CD8-positive, alpha-beta memory T cell (primary cell): ENCODE data around the gene TCF4. TPM values are rescaled to one million over a fixed set of nuclear protein-coding genes. Genes with fewer than 3 reads are reported as not detected.

ENCODE experiments used
- CTCF ChIA-PET: fragments of 350-600 bp; sonication (Branson Sonifier 250); formaldehyde crosslinking; loops from one replicate; lab custom pipeline; 2021; ENCODE audit warnings: antibody characterized with exemption; lab: Charles Lee
- POLR2A ChIA-PET: fragments of 350-600 bp; sonication (Branson Sonifier 250); formaldehyde crosslinking; loops from one replicate; lab custom pipeline; 2021; ENCODE audit warnings: antibody characterized with exemption; lab: Charles Lee
- DNase-seq, 5 donors: peaks; one replicate each; pipeline versions ENCODE4 v3.0.0 to v3.0.0-alpha.2; 2020 to 2022; ENCODE audit warnings: mixed read lengths in 1 of 5
- H3K27ac ChIP-seq: one replicate; pipeline ENCODE4 v1.7.0; 2013; ENCODE audit warnings: low read depth, mild to moderate bottlenecking, low read length, moderate library complexity
- H3K27me3 ChIP-seq: 2 replicates; pipeline ENCODE4 v1.7.0; 2013; ENCODE audit warnings: low read length, mild to moderate bottlenecking; ENCODE audit not compliant: insufficient read depth, poor library complexity, severe bottlenecking
- H3K36me3 ChIP-seq: 2 replicates; pipeline ENCODE4 v1.7.0; 2013; ENCODE audit warnings: mild to moderate bottlenecking, low read length, moderate library complexity; ENCODE audit not compliant: insufficient read depth
- H3K4me1 ChIP-seq: 2 replicates; pipeline ENCODE4 v1.7.0; 2013; ENCODE audit warnings: mild to moderate bottlenecking, low read length, moderate library complexity; ENCODE audit not compliant: insufficient read depth
- H3K4me3 ChIP-seq: 2 replicates; pipeline ENCODE4 v1.7.0; 2013; ENCODE audit warnings: mild to moderate bottlenecking, low read length
- H3K9me3 ChIP-seq: 2 replicates; pipeline ENCODE4 v1.7.0; 2013; ENCODE audit warnings: mild to moderate bottlenecking, low read length
- H3K27ac Mint-ChIP-seq, 8 donors: one replicate each; pipeline ENCODE4 v1.8.0; 2020 to 2021; ENCODE audit warnings: mixed read lengths in 8 of 8, mild to moderate bottlenecking in 6 of 8, inconsistent platforms in 3 of 8, moderate library complexity in 3 of 8
- H3K27me3 Mint-ChIP-seq, 2 donors: one replicate each; pipeline ENCODE4 v1.8.0; 2020 to 2021; ENCODE audit warnings: mixed read lengths in 2 of 2, mild to moderate bottlenecking in 1 of 2, moderate library complexity in 1 of 2
- H3K36me3 Mint-ChIP-seq, 3 donors: one replicate each; pipeline ENCODE4 v1.8.0; 2020 to 2021; ENCODE audit warnings: mixed read lengths in 3 of 3, inconsistent platforms in 1 of 3, mild to moderate bottlenecking in 1 of 3
- H3K4me1 Mint-ChIP-seq, 3 donors: one replicate each; pipeline ENCODE4 v1.8.0; 2020 to 2021; ENCODE audit warnings: mixed read lengths in 3 of 3, inconsistent platforms in 1 of 3, mild to moderate bottlenecking in 1 of 3
- H3K4me3 Mint-ChIP-seq, 7 donors: one replicate each; pipeline ENCODE4 v1.8.0; 2020 to 2021; ENCODE audit warnings: mixed read lengths in 7 of 7, mild to moderate bottlenecking in 6 of 7, moderate library complexity in 4 of 7, inconsistent platforms in 2 of 7
- H3K9me3 Mint-ChIP-seq, 5 donors: one replicate each; pipeline ENCODE4 v1.8.0; 2020 to 2022; ENCODE audit warnings: mixed read lengths in 5 of 5, mild to moderate bottlenecking in 3 of 5, moderate library complexity in 2 of 5, inconsistent platforms in 1 of 5
- polyA plus RNA-seq: library from polyadenylated mRNA; unstranded; fragments of 300-500 nt; fragmentation: Illumina TruSeq; gene quantifications from one replicate; pipeline ENCODE4 v1.2.3, GENCODE V29; 2021
- total RNA-seq, 2 experiments: library from RNA; stranded (reverse); gene quantifications; one replicate each; pipeline ENCODE4 v1.2.3, GENCODE V29; 2021

The TCF4 gene
- total and polyA plus RNA-seq, 3 experiments from 2014 or later: 0.18 to 0.62 (median 0.47) TPM

GRCh38 chr18:55517055-55517454 lies 70.9 kb downstream of the TCF4 start:
- CTCF ChIA-PET: no interaction called here
- no peaks in the 10 kb centered on the region for H3K4me1 ChIP-seq
- no peak overlapping the region for H3K27ac ChIP-seq
- no peaks in the 10 kb centered on the region for H3K36me3 ChIP-seq
- H3K4me3 Mint-ChIP-seq: no peak overlapping the region
- H3K4me3 ChIP-seq: no peak overlapping the region
- no peak for DNase-seq
- H3K9me3 ChIP-seq: no peaks in the 10 kb centered on the region
- H3K27ac Mint-ChIP-seq: no peak overlapping the region
- no peaks in the 10 kb centered on the region for H3K36me3 Mint-ChIP-seq
- H3K9me3 Mint-ChIP-seq: peaks cover 0 to 4% (median 0%) of the 10 kb centered on the region in 5 donors
- POLR2A ChIA-PET: no interaction called here
- no peaks in the 10 kb centered on the region for H3K27me3 Mint-ChIP-seq
- no peaks in the 10 kb centered on the region for H3K4me1 Mint-ChIP-seq
- no peaks in the 10 kb centered on the region for H3K27me3 ChIP-seq

GRCh38 chr18:55515941-55516710 lies 71.9 kb downstream of the TCF4 start:
- peaks cover 0 to 2% (median 0%) of the 10 kb centered on the region in 5 donors for H3K9me3 Mint-ChIP-seq
- H3K36me3 Mint-ChIP-seq: no peaks in the 10 kb centered on the region
- H3K4me1 ChIP-seq: no peaks in the 10 kb centered on the region
- no peak overlapping the region for H3K27ac ChIP-seq
- no peak overlapping the region for H3K27ac Mint-ChIP-seq
- no peak overlapping the region for H3K4me3 ChIP-seq
- no peak for DNase-seq
- ChIA-PET POLR2A (no interaction called here), CTCF (no interaction called here)
- H3K27me3 Mint-ChIP-seq: no peaks in the 10 kb centered on the region
- no peaks in the 10 kb centered on the region for H3K4me1 Mint-ChIP-seq
- no peak overlapping the region for H3K4me3 Mint-ChIP-seq
- no peaks in the 10 kb centered on the region for H3K27me3 ChIP-seq
- no peaks in the 10 kb centered on the region for H3K36me3 ChIP-seq
- H3K9me3 ChIP-seq: no peaks in the 10 kb centered on the region

DNA sequence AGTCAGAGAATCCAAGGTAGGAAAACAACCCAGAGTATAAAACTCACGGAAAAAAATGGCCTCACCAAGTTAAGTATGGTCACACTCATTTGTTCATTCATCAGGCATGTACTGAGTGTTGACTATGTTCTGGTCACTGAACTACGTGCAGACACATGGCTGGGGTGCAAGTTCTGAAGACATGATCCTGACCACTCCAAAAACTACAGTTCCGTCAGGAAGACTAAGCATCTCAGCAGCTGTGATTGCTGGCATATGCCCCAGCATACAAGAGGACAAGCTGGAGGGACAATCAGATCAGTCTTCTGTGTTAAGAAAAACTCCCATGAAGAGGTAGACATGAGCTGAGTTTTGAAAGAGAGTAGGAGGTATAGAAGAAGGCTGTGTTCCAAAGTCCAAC lies 72.8 kb downstream of the TCF4 start:
- no peak overlapping the region for H3K27ac ChIP-seq
- no peak overlapping the region for H3K4me3 ChIP-seq
- no peak for DNase-seq
- Mint-ChIP-seq H3K27me3 (no peaks in the 10 kb centered on the region), H3K4me1 (no peaks in the 10 kb centered on the region), H3K9me3 (peaks cover 0 to 2% (median 0%) of the 10 kb centered on the region in 5 donors), H3K27ac (no peak overlapping the region), H3K36me3 (no peaks in the 10 kb centered on the region), H3K4me3 (no peak overlapping the region)
- H3K4me1 ChIP-seq: no peaks in the 10 kb centered on the region
- no peaks in the 10 kb centered on the region for H3K36me3 ChIP-seq
- H3K9me3 ChIP-seq: no peaks in the 10 kb centered on the region
- POLR2A ChIA-PET: no interaction called here
- H3K27me3 ChIP-seq: no peaks in the 10 kb centered on the region
- CTCF ChIA-PET: no interaction called here

DNA sequence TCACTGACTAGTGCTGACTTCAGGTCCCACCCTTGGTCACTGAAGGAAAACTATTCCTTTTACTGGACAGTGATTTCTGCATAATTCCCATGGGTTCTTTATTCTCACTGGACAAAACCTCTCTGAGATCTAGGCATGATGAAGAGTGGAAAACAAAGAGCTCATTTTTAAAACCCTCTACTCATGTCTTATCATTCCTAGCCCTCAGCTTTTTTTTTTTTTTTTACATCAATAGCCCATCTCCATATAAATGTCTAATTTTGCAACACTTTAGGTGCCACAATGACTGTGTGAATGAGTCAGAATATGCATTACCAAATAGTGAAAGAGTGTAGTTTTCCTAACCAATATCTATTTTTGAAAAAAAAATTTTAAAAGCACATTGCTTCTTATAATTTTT lies 74.8 kb downstream of the TCF4 start:
- H3K4me3 Mint-ChIP-seq: no peak overlapping the region
- no peaks in the 10 kb centered on the region for H3K36me3 Mint-ChIP-seq
- Histone ChIP-seq H3K4me1 (no peaks in the 10 kb centered on the region), H3K27me3 (no peaks in the 10 kb centered on the region), H3K27ac (no peak overlapping the region), H3K9me3 (no peaks in the 10 kb centered on the region), H3K36me3 (no peaks in the 10 kb centered on the region), H3K4me3 (no peak overlapping the region)
- CTCF ChIA-PET: no interaction called here
- POLR2A ChIA-PET: no interaction called here
- no peaks in the 10 kb centered on the region for H3K4me1 Mint-ChIP-seq
- H3K27ac Mint-ChIP-seq: no peak overlapping the region
- DNase-seq: no peak
- peaks cover 0 to 2% (median 0%) of the 10 kb centered on the region in 5 donors for H3K9me3 Mint-ChIP-seq
- no peaks in the 10 kb centered on the region for H3K27me3 Mint-ChIP-seq

DNA sequence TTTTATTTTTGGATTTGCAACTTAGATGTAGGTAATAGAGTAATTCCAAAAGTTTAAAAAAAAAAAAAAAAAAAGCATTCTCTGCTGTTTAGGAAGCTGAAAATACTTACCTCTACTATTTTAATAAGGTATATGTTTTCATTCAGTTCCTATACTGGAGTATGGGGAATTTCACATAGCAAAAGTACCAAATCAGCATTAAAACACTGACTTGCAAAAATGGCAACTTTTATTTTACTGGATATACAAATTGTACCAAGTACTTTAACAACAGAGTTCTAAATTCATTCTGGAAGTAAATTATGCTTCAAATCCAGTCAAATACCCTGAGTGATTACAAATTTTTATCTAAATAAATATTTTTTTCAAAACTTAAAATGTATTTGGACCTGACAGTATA lies 76.7 kb downstream of the TCF4 start:
- Mint-ChIP-seq H3K36me3 (no peaks in the 10 kb centered on the region), H3K9me3 (peaks cover 0 to 2% (median 0%) of the 10 kb centered on the region in 5 donors), H3K4me1 (no peaks in the 10 kb centered on the region), H3K27ac (no peak overlapping the region), H3K27me3 (no peaks in the 10 kb centered on the region), H3K4me3 (no peak overlapping the region)
- H3K4me1 ChIP-seq: no peaks in the 10 kb centered on the region
- no peak overlapping the region for H3K4me3 ChIP-seq
- no peak for DNase-seq
- H3K36me3 ChIP-seq: no peaks in the 10 kb centered on the region
- CTCF ChIA-PET: no interaction called here
- H3K27me3 ChIP-seq: no peaks in the 10 kb centered on the region
- POLR2A ChIA-PET: no interaction called here
- H3K9me3 ChIP-seq: no peaks in the 10 kb centered on the region
- H3K27ac ChIP-seq: no peak overlapping the region

DNA sequence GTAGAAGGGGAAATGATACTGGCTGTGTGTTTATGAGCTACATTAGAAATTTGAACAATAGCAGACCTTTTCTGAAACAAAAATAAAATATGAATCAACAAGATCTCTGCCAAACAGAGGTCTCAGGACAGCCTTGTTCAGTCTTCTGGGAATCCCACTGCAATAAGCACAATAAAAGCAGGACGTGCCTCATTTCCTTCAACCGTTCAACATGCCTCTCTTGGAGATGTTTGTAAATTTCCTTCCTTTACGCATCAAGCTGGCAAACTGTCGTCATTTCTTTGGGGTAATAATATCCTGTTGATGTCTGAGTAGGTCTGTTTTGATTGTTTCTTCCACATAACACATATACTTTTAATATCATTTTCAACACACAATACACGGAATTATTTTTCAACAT lies 77.2 kb downstream of the TCF4 start:
- Mint-ChIP-seq H3K4me3 (no peak overlapping the region), H3K9me3 (peaks cover 0 to 2% (median 0%) of the 10 kb centered on the region in 5 donors), H3K27ac (no peak overlapping the region), H3K27me3 (no peaks in the 10 kb centered on the region), H3K36me3 (no peaks in the 10 kb centered on the region), H3K4me1 (no peaks in the 10 kb centered on the region)
- Histone ChIP-seq H3K27ac (no peak overlapping the region), H3K9me3 (no peaks in the 10 kb centered on the region), H3K4me3 (no peak overlapping the region), H3K27me3 (no peaks in the 10 kb centered on the region), H3K36me3 (no peaks in the 10 kb centered on the region), H3K4me1 (no peaks in the 10 kb centered on the region)
- DNase-seq: no peak
- POLR2A ChIA-PET: no interaction called here
- CTCF ChIA-PET: no interaction called here

- Mint-ChIP-seq H3K9me3 (peaks cover 0 to 2% (median 0%) of the 10 kb centered on the region in 5 donors), H3K27ac (no peak overlapping the region), H3K4me3 (no peak overlapping the region), H3K36me3 (no peaks in the 10 kb centered on the region), H3K27me3 (no peaks in the 10 kb centered on the region), H3K4me1 (no peaks in the 10 kb centered on the region)
- no peaks in the 10 kb centered on the region for H3K4me1 ChIP-seq
- H3K4me3 ChIP-seq: no peak overlapping the region
- ChIA-PET POLR2A (no interaction called here), CTCF (no interaction called here)
- H3K36me3 ChIP-seq: no peaks in the 10 kb centered on the region
- no peak for DNase-seq
- H3K27me3 ChIP-seq: no peaks in the 10 kb centered on the region
- no peaks in the 10 kb centered on the region for H3K9me3 ChIP-seq
- H3K27ac ChIP-seq: no peak overlapping the region
Measured at GRCh38 chr18:55509631-55510324, 78.2 kb downstream of the TCF4 start.

GRCh38 chr18:55508651-55509050 lies 79.3 kb downstream of the TCF4 start:
- ChIA-PET POLR2A (no interaction called here), CTCF (no interaction called here)
- DNase-seq: no peak
- Histone ChIP-seq H3K36me3 (no peaks in the 10 kb centered on the region), H3K27ac (no peak overlapping the region), H3K4me1 (no peaks in the 10 kb centered on the region), H3K27me3 (no peaks in the 10 kb centered on the region), H3K9me3 (no peaks in the 10 kb centered on the region), H3K4me3 (no peak overlapping the region)
- Mint-ChIP-seq H3K4me1 (no peaks in the 10 kb centered on the region), H3K27me3 (no peaks in the 10 kb centered on the region), H3K36me3 (no peaks in the 10 kb centered on the region), H3K9me3 (peaks cover 0 to 2% (median 0%) of the 10 kb centered on the region in 5 donors), H3K27ac (no peak overlapping the region), H3K4me3 (no peak overlapping the region)
